Chondrocyte (in vitro differentiated cells): ENCODE data around the gene NPAS2. TPM values are rescaled to one million over a fixed set of nuclear protein-coding genes. Genes with fewer than 3 reads are reported as not detected.

Experiments
- DNase-seq: peaks from one replicate; pipeline ENCODE4 v3.0.0; 2021; ENCODE audit warnings: mixed read lengths, low spot score
- H3K27ac Mint-ChIP-seq: one replicate; pipeline ENCODE4 v1.8.0; 2021; ENCODE audit warnings: mild to moderate bottlenecking, moderate library complexity, mixed read lengths; ENCODE audit not compliant: unreplicated experiment
- H3K27me3 Mint-ChIP-seq: 2 replicates; pipeline ENCODE4 v1.8.0; 2021; ENCODE audit warnings: low read depth, mixed read lengths
- H3K36me3 Mint-ChIP-seq: 2 replicates; pipeline ENCODE4 v1.8.0; 2021; ENCODE audit warnings: low read depth, mixed read lengths
- H3K4me1 Mint-ChIP-seq: 2 replicates; pipeline ENCODE4 v1.8.0; 2021; ENCODE audit warnings: low read depth, mild to moderate bottlenecking, mixed read lengths
- H3K4me3 Mint-ChIP-seq: one replicate; pipeline ENCODE4 v1.8.0; 2021; ENCODE audit warnings: mild to moderate bottlenecking, moderate library complexity, mixed read lengths; ENCODE audit not compliant: unreplicated experiment
- H3K9me3 Mint-ChIP-seq: 2 replicates; pipeline ENCODE4 v1.8.0; 2021; ENCODE audit warnings: low read depth, mixed read lengths
- total RNA-seq: library from RNA; stranded (reverse); gene quantifications from 3 replicates; pipeline ENCODE4 v1.2.1, GENCODE V29; 2021
- TF ChIP-seq, protein P1 (sequence below): fragments of 200-600 bp; sonication (generic); IDR thresholded peaks from 2 replicates; pipeline ENCODE4 v1.5.0; 2021; ENCODE audit warnings: antibody characterized with exemption, mild to moderate bottlenecking, moderate library complexity

NPAS2 gene
- total RNA-seq, 1 donor from 2014 or later, result 25.6 TPM

DNA sequence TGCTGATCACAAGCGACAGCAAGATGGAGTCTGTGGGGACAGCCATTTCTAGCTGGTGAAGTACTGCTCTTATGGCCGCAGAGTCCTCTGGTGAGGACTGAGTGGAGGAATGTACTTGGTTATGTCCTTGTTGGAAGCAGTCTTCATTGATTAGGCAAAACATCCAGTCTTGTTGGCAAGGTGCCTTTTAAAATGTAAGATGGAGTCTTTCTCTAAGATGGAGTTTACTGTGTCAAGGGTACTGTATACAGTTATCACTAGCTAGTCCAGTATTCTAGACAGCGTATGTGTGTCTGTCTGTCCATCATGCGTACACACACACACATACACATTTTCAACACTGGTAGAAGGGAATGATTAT is 74.8 kb downstream of the NPAS2 start:
- TF ChIP-seq, protein P1, sequence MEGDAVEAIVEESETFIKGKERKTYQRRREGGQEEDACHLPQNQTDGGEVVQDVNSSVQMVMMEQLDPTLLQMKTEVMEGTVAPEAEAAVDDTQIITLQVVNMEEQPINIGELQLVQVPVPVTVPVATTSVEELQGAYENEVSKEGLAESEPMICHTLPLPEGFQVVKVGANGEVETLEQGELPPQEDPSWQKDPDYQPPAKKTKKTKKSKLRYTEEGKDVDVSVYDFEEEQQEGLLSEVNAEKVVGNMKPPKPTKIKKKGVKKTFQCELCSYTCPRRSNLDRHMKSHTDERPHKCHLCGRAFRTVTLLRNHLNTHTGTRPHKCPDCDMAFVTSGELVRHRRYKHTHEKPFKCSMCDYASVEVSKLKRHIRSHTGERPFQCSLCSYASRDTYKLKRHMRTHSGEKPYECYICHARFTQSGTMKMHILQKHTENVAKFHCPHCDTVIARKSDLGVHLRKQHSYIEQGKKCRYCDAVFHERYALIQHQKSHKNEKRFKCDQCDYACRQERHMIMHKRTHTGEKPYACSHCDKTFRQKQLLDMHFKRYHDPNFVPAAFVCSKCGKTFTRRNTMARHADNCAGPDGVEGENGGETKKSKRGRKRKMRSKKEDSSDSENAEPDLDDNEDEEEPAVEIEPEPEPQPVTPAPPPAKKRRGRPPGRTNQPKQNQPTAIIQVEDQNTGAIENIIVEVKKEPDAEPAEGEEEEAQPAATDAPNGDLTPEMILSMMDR, result no peak
- Mint-ChIP-seq H3K4me3 (no peak overlapping the region), H3K36me3 (peaks cover 8% of the 10 kb centered on the region), H3K27ac (no peak overlapping the region), H3K27me3 (no peaks in the 10 kb centered on the region), H3K4me1 (peaks cover 15% of the 10 kb centered on the region), H3K9me3 (peaks cover 3% of the 10 kb centered on the region)
- DNase-seq, result no peak

DNA sequence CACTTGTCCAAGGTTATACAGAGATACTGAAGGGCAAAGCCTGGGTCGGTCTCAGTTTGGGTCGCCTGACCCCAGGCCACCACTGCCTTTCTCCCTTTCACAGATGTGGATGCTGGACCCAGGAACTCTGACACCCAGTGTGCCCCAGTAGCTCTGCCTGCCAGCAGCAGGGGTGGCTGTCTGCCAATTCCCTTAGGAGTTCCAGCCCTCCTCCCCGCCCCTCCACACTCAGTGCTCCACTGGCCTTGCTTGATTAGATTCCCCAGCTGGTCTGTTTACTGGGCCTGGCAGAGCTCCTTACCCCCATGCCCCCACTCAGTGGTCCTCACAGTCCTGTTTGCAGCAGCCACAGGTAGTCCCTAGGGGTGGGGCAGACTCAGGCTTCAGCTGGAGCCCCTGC is 75.5 kb downstream of the NPAS2 start:
- peaks cover 15% of the 10 kb centered on the region for H3K4me1 Mint-ChIP-seq
- no peak overlapping the region for H3K27ac Mint-ChIP-seq

DNA sequence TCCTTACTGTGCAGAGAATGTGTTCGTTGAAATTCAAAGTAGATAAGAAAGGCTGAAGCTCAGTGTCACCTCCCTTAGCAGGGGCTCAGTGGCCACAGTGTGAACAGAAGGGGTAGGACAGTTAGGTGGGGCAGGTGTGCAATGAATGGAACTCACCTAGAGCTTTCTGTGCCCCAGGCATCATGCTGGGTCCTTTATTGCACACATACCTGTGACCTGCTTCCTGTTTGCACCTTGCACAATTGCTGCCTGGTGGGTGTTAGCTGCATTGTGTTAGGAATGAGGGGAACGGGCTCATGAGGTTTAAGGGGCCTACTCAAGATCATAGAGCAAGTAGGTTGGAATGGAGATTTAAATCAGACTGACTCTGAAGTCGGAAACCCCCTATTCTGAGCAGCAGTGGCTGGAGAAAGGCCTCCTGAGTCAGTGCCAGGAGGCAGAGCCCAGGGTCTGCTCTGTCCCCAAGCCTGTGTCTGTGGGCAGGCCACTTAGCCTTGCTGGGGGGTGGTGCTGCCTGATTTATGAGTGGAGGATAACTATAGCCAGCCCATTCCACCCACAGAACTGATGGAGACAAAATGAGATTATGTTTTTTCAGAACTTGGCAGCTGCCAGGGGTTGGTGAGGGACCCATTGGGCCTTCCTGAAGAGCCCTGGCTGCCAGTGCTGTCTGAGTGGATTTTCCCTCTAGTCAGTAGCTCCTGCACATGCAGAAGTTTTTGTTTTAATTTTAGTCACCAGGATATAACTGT is 76.2 kb downstream of the NPAS2 start:
- Mint-ChIP-seq H3K27me3 (no peaks in the 10 kb centered on the region), H3K9me3 (peaks cover 8% of the 10 kb centered on the region), H3K4me1 (peaks cover 15% of the 10 kb centered on the region), H3K27ac (peak overlapping the region; percentile 45), H3K4me3 (no peak overlapping the region), H3K36me3 (peaks cover 8% of the 10 kb centered on the region)
- TF ChIP-seq, protein P1, result no peak
- no peak for DNase-seq

More for the DNA sequence above, 75.5 kb downstream of the NPAS2 start:
- Mint-ChIP-seq H3K27me3 (no peaks in the 10 kb centered on the region), H3K36me3 (peaks cover 10% of the 10 kb centered on the region), H3K9me3 (peaks cover 7% of the 10 kb centered on the region), H3K4me3 (no peak overlapping the region)
- DNase-seq, result no peak
- TF ChIP-seq, protein P1, result no peak

DNA sequence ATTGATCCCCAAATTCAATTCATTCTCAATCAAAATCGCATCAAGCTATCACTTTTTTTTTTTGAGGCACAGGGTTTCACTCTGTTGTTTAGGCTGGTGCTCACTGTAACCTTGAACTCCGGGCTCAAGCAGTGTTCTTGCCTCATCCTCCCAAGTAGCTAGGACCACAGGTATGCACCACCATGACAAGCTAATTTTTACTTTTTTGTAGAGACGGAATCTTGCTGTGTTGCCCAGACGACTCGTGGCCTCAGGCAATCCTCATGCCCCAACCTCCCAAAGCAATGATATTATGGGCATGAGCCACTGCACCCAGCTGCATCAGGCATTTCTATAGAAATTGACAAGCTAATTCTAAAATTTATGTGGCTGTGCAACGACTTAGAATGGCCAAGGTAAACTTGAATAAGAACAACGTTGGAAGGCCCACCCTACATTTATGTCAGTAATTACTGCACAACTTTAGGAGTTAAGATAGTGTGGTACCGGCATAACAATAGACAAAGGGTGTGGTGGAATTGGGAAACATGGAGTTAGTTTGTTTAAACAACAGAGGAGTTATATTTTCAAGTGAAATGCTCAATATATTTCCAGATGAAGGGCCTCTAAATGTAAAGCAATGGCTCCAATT is 78.2 kb downstream of the NPAS2 start:
- no peaks in the 10 kb centered on the region for H3K27me3 Mint-ChIP-seq
- H3K27ac Mint-ChIP-seq, result no peak overlapping the region
- TF ChIP-seq, protein P1, result no peak
- H3K4me3 Mint-ChIP-seq, result no peak overlapping the region
- peaks cover 8% of the 10 kb centered on the region for H3K36me3 Mint-ChIP-seq
- DNase-seq, result no peak
- peaks cover 8% of the 10 kb centered on the region for H3K9me3 Mint-ChIP-seq
- H3K4me1 Mint-ChIP-seq, result peaks cover 14% of the 10 kb centered on the region

DNA sequence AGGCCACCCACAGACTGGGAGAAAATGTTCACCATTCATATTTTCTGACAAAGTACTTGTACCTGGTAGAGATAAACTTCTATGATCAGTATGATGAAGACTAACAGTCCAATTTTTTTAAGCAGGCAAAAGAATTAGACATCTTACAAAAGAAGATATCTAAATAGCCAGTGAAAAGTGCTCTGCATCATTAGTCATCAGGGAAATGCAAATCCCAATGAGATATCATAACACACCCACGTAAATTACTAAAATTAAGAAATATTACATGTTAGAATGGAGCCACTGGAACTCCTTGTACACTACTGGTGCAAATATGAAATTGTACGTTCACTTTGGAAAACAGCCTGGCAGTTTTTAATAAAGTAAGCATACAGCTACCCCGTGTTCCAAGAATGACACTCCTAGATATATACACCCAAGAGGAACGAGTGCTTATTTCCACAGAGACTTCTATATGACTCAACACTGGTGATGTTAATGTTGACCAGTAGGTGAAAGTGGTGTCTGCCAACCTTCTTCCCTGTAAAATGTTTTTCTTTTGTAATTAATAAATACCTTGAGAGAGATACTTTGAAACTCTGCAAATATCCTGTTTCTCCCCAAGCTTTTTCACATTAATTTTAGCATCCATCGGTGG is 80.3 kb downstream of the NPAS2 start:
- H3K4me1 Mint-ChIP-seq, result peaks cover 22% of the 10 kb centered on the region
- no peak overlapping the region for H3K27ac Mint-ChIP-seq
- H3K9me3 Mint-ChIP-seq, result peaks cover 8% of the 10 kb centered on the region
- peaks cover 13% of the 10 kb centered on the region for H3K36me3 Mint-ChIP-seq
- TF ChIP-seq, protein P1, result no peak
- H3K4me3 Mint-ChIP-seq, result no peak overlapping the region
- H3K27me3 Mint-ChIP-seq, result no peaks in the 10 kb centered on the region
- DNase-seq, result no peak
